ENCODE data around the gene FBXL22. TPM values are rescaled to one million over a fixed set of nuclear protein-coding genes. Genes with fewer than 3 reads are reported as not detected.
A peak's percentile ranks its signal among the peaks of the same experiment; 100 is the strongest.

The FBXL22 gene
- polyA plus RNA-seq, 3 donors from 2014 or later = 1.1 TPM; not detected in 2

- peaks cover 0 to 4% (median 0%) of the 10 kb centered on the region in 3 donors for H3K36me3 Mint-ChIP-seq
- H3K4me3 Mint-ChIP-seq = peak overlapping the region; percentile 6 to 75 (median 40)
- H3K27me3 Mint-ChIP-seq (ENCODE audit: low read depth in 3 of 3) = peaks cover 12 to 26% (median 20%) of the 10 kb centered on the region in 3 donors
- H3K9me3 Mint-ChIP-seq = no peaks in the 10 kb centered on the region
- peak overlapping the region in 5 of 6 donors; percentile 12 to 78 (median 57) for H3K27ac Mint-ChIP-seq
- peaks cover 31 to 34% of the 10 kb centered on the region in 2 donors for H3K4me1 Mint-ChIP-seq
- DNase-seq = no peak
These were observed 1.6 kb downstream of the FBXL22 start for GRCh38 chr15:63598473-63599400.

- peak overlapping the region; percentile 75 to 96 (median 81) for H3K4me3 Mint-ChIP-seq
- peaks cover 34 to 36% of the 10 kb centered on the region in 2 donors for H3K4me1 Mint-ChIP-seq
These were observed 2.3 kb downstream of the FBXL22 start for GRCh38 chr15:63599401-63600000.

GRCh38 chr15:63600001-63600615 lies 2.9 kb downstream of the FBXL22 start:
- H3K9me3 Mint-ChIP-seq = no peaks in the 10 kb centered on the region
- DNase-seq = peak in 1 of 3 donors; percentile 4
- peaks cover 12 to 24% (median 20%) of the 10 kb centered on the region in 3 donors for H3K27me3 Mint-ChIP-seq (ENCODE audit: low read depth in 3 of 3)
- H3K4me3 Mint-ChIP-seq = peak overlapping the region; percentile 75 to 96 (median 81)
- no peaks in the 10 kb centered on the region for H3K36me3 Mint-ChIP-seq
- H3K27ac Mint-ChIP-seq = peak overlapping the region; percentile 56 to 89 (median 76)
- peaks cover 34 to 35% of the 10 kb centered on the region in 2 donors for H3K4me1 Mint-ChIP-seq

More at GRCh38 chr15:63599401-63600000, 2.3 kb downstream of the FBXL22 start:
- Mint-ChIP-seq H3K27ac (peak overlapping the region; percentile 45 to 89 (median 76)), H3K9me3 (no peaks in the 10 kb centered on the region), H3K27me3 (ENCODE audit: low read depth in 3 of 3) (peaks cover 12 to 26% (median 20%) of the 10 kb centered on the region in 3 donors), H3K36me3 (peaks cover 0 to 3% (median 0%) of the 10 kb centered on the region in 3 donors)
- DNase-seq = peak in 2 of 3 donors; percentile 16

GRCh38 chr15:63600616-63601025 lies 3.4 kb downstream of the FBXL22 start:
- Mint-ChIP-seq H3K36me3 (no peaks in the 10 kb centered on the region), H3K4me1 (peaks cover 35 to 37% of the 10 kb centered on the region in 2 donors)

GRCh38 chr15:63601026-63601703 lies 4.0 kb downstream of the FBXL22 start:
- H3K36me3 Mint-ChIP-seq = no peaks in the 10 kb centered on the region
- H3K27me3 Mint-ChIP-seq (ENCODE audit: low read depth in 3 of 3) = peaks cover 12 to 24% (median 20%) of the 10 kb centered on the region in 3 donors
- peak; percentile 62 to 67 (median 63) for DNase-seq
- peak overlapping the region; percentile 89 to 95 (median 92) for H3K27ac Mint-ChIP-seq
- H3K9me3 Mint-ChIP-seq = no peaks in the 10 kb centered on the region
- H3K4me1 Mint-ChIP-seq = peaks cover 35 to 42% of the 10 kb centered on the region in 2 donors
- peak overlapping the region; percentile 95 to 96 (median 95) for H3K4me3 Mint-ChIP-seq

More at GRCh38 chr15:63600616-63601025, 3.4 kb downstream of the FBXL22 start:
- Mint-ChIP-seq H3K27me3 (ENCODE audit: low read depth in 3 of 3) (peaks cover 12 to 24% (median 20%) of the 10 kb centered on the region in 3 donors), H3K9me3 (no peaks in the 10 kb centered on the region), H3K27ac (peak overlapping the region; percentile 89 to 95 (median 92)), H3K4me3 (peak overlapping the region; percentile 95 to 96 (median 95))
- peak; percentile 91 to 94 (median 93) for DNase-seq

- Mint-ChIP-seq H3K4me3 (peak overlapping the region; percentile 95 to 96 (median 95)), H3K4me1 (peaks cover 36 to 44% of the 10 kb centered on the region in 2 donors), H3K36me3 (no peaks in the 10 kb centered on the region), H3K9me3 (no peaks in the 10 kb centered on the region), H3K27ac (peak overlapping the region; percentile 77 to 95 (median 84)), H3K27me3 (ENCODE audit: low read depth in 3 of 3) (peaks cover 10 to 20% (median 19%) of the 10 kb centered on the region in 3 donors)
- DNase-seq = no peak
These were observed 4.6 kb downstream of the FBXL22 start for GRCh38 chr15:63601704-63602185.

GRCh38 chr15:63602595-63602994 lies 5.4 kb downstream of the FBXL22 start:
- Mint-ChIP-seq H3K4me1 (peaks cover 36 to 46% of the 10 kb centered on the region in 2 donors), H3K36me3 (no peaks in the 10 kb centered on the region), H3K9me3 (no peaks in the 10 kb centered on the region), H3K4me3 (peak overlapping the region; percentile 59 to 95 (median 65)), H3K27ac (peak overlapping the region in 5 of 6 donors; percentile 6 to 89 (median 66)), H3K27me3 (ENCODE audit: low read depth in 3 of 3) (peaks cover 13 to 25% (median 18%) of the 10 kb centered on the region in 3 donors)
- DNase-seq = no peak

GRCh38 chr15:63603516-63603915 lies 6.3 kb downstream of the FBXL22 start:
- Mint-ChIP-seq H3K27ac (peak overlapping the region in 4 of 6 donors; percentile 6 to 53 (median 14)), H3K4me1 (peaks cover 36 to 48% of the 10 kb centered on the region in 2 donors), H3K9me3 (no peaks in the 10 kb centered on the region), H3K27me3 (ENCODE audit: low read depth in 3 of 3) (peaks cover 13 to 27% (median 19%) of the 10 kb centered on the region in 3 donors), H3K4me3 (no peak overlapping the region), H3K36me3 (peaks cover 0 to 6% (median 5%) of the 10 kb centered on the region in 3 donors)
- no peak for DNase-seq

GRCh38 chr15:63604281-63604680 lies 7.1 kb downstream of the FBXL22 start:
- Mint-ChIP-seq H3K4me3 (no peak overlapping the region), H3K27ac (no peak overlapping the region), H3K27me3 (ENCODE audit: low read depth in 3 of 3) (peaks cover 13 to 27% (median 19%) of the 10 kb centered on the region in 3 donors), H3K36me3 (peaks cover 0 to 11% (median 9%) of the 10 kb centered on the region in 3 donors), H3K9me3 (no peaks in the 10 kb centered on the region), H3K4me1 (peaks cover 36 to 46% of the 10 kb centered on the region in 2 donors)
- DNase-seq = no peak

- Mint-ChIP-seq H3K27ac (peak overlapping the region in 4 of 6 donors; percentile 15 to 76 (median 58)), H3K36me3 (peaks cover 0 to 12% (median 10%) of the 10 kb centered on the region in 3 donors), H3K27me3 (ENCODE audit: low read depth in 3 of 3) (peaks cover 13 to 27% (median 16%) of the 10 kb centered on the region in 3 donors), H3K9me3 (no peaks in the 10 kb centered on the region), H3K4me3 (no peak overlapping the region), H3K4me1 (peaks cover 39 to 44% of the 10 kb centered on the region in 2 donors)
- no peak for DNase-seq
These were observed 7.8 kb downstream of the FBXL22 start for GRCh38 chr15:63605036-63605435.

GRCh38 chr15:63605816-63606215 lies 8.6 kb downstream of the FBXL22 start:
- Mint-ChIP-seq H3K36me3 (peaks cover 0 to 18% (median 12%) of the 10 kb centered on the region in 3 donors), H3K27ac (peak overlapping the region; percentile 41 to 92 (median 86)), H3K4me3 (peak overlapping the region in 4 of 5 donors; percentile 14 to 58 (median 32)), H3K27me3 (ENCODE audit: low read depth in 3 of 3) (peaks cover 11 to 21% (median 16%) of the 10 kb centered on the region in 3 donors), H3K9me3 (no peaks in the 10 kb centered on the region), H3K4me1 (peaks cover 46 to 48% of the 10 kb centered on the region in 2 donors)
- peak in 2 of 3 donors; percentile 18 to 25 for DNase-seq

- peaks cover 0 to 20% (median 12%) of the 10 kb centered on the region in 3 donors for H3K36me3 Mint-ChIP-seq
- H3K4me3 Mint-ChIP-seq = peak overlapping the region in 3 of 5 donors; percentile 14 to 58 (median 44)
- peaks cover 51 to 52% of the 10 kb centered on the region in 2 donors for H3K4me1 Mint-ChIP-seq
- H3K27ac Mint-ChIP-seq = peak overlapping the region; percentile 41 to 92 (median 86)
- H3K27me3 Mint-ChIP-seq (ENCODE audit: low read depth in 3 of 3) = peaks cover 8 to 17% (median 16%) of the 10 kb centered on the region in 3 donors
- no peak for DNase-seq
- no peaks in the 10 kb centered on the region for H3K9me3 Mint-ChIP-seq
These were observed 9.1 kb downstream of the FBXL22 start for GRCh38 chr15:63606308-63606707.

Data from immature natural killer cell (primary cell).